Stomach smooth muscle (tissue), 2 donors: ENCODE data around the gene BTBD17.

ENCODE experiments used
- H3K27ac ChIP-seq: one replicate; pipeline ENCODE4 v1.7.0; 2013; ENCODE audit warnings: mild to moderate bottlenecking, low read length, inconsistent platforms
- H3K27me3 ChIP-seq, 2 donors: one replicate each; pipeline ENCODE4 v1.7.0; 2013; ENCODE audit warnings: low read length in 2 of 2; ENCODE audit not compliant: insufficient read depth in 2 of 2, control insufficient read depth in 1 of 2
- H3K36me3 ChIP-seq, 2 donors: one replicate each; pipeline ENCODE4 v1.7.0; 2013; ENCODE audit warnings: low read length in 2 of 2; ENCODE audit not compliant: control insufficient read depth in 2 of 2, insufficient read depth in 2 of 2
- H3K4me1 ChIP-seq: one replicate; pipeline ENCODE4 v1.7.0; 2013; ENCODE audit warnings: low read length; ENCODE audit not compliant: control insufficient read depth, insufficient read depth
- H3K4me3 ChIP-seq, 2 donors: one replicate each; pipeline ENCODE4 v1.7.0; 2013; ENCODE audit warnings: low read length in 2 of 2
- H3K9ac ChIP-seq, 2 donors: one replicate each; pipeline ENCODE4 v1.7.0; 2013; ENCODE audit warnings: low read length in 2 of 2, mild to moderate bottlenecking in 1 of 2
- H3K9me3 ChIP-seq, 2 donors: one replicate each; pipeline ENCODE4 v1.7.0; 2013; ENCODE audit warnings: low read length in 2 of 2; ENCODE audit not compliant: control insufficient read depth in 2 of 2
- donor health status: healthy.
- donor health status: Pancreatic carcinoma.

Gene BTBD17

DNA sequence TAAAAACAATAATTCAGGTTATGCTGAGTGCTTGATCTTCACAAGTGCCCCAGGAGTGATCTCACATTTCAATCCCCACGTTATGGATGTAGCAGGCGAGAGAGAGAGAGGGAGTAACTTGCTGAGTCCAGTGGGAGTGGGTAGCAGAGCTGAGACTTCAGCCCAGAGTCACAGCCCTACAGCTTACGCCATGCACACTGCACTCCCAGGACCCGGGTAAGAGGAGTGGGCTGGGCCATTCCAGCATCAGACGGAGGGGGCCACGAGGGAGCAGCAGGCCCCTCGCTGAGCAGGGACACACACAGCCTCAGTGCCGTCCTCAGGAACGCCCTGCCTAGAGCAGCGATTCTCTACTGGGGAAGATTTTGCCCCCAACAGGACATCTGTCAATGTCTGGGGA is 45.4 kb downstream of the BTBD17 start:
- no peak overlapping the region for H3K27ac ChIP-seq
- H3K9ac ChIP-seq: no peak overlapping the region
- H3K9me3 ChIP-seq: no peaks in the 10 kb centered on the region
- H3K27me3 ChIP-seq: peaks cover 0 to 4% of the 10 kb centered on the region in 2 donors
- H3K36me3 ChIP-seq: no peaks in the 10 kb centered on the region
- no peaks in the 10 kb centered on the region for H3K4me1 ChIP-seq
- H3K4me3 ChIP-seq: no peak overlapping the region

DNA sequence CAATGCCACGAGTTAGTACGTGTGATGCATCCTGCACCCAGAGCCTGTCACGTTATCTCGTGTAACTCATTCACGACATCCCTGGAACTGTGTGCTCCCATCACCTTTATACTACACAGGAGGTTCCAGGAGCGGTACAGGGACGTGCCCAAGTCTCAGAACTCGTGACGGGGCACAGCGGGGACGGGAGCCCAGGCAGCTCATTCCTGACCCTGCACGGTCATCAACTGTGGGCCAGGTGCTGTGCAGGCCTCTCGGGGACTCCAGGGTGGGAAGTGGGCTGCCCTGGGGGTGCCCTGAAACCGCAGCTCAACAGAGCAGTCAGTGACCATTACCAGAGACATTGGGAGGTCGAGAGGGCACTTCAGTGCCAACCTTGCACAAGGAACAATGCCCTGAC is 46.8 kb downstream of the BTBD17 start:
- H3K27me3 ChIP-seq: peaks cover 0 to 4% of the 10 kb centered on the region in 2 donors
- H3K36me3 ChIP-seq: no peaks in the 10 kb centered on the region
- H3K4me3 ChIP-seq: no peak overlapping the region
- H3K9me3 ChIP-seq: no peaks in the 10 kb centered on the region
- no peaks in the 10 kb centered on the region for H3K4me1 ChIP-seq
- no peak overlapping the region for H3K9ac ChIP-seq
- H3K27ac ChIP-seq: no peak overlapping the region

DNA sequence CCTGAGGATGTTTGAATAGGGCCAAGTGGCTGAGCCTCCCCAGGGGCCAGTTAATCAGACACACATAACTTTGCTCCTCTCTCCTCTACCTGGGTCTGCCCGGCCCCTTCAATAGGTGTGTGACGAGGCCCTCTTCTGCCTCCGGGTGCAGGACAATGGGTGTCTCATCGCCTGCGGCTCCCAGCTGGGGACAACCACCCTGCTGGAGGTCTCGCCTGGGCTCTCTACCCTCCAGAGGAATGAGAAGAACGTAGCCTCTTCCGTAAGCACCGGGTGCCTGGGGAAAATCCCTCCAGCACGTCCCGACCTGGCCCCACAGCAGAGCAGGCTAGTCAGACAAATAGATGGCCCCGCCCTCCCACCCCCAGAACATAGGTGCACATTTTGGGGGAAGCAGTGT is 51.8 kb downstream of the BTBD17 start:
- H3K9ac ChIP-seq: no peak overlapping the region
- no peak overlapping the region for H3K27ac ChIP-seq
- no peak overlapping the region for H3K4me3 ChIP-seq
- H3K27me3 ChIP-seq: peaks cover 0 to 3% of the 10 kb centered on the region in 2 donors
- peaks cover 0 to 5% of the 10 kb centered on the region in 2 donors for H3K9me3 ChIP-seq
- no peaks in the 10 kb centered on the region for H3K4me1 ChIP-seq
- H3K36me3 ChIP-seq: no peaks in the 10 kb centered on the region

DNA sequence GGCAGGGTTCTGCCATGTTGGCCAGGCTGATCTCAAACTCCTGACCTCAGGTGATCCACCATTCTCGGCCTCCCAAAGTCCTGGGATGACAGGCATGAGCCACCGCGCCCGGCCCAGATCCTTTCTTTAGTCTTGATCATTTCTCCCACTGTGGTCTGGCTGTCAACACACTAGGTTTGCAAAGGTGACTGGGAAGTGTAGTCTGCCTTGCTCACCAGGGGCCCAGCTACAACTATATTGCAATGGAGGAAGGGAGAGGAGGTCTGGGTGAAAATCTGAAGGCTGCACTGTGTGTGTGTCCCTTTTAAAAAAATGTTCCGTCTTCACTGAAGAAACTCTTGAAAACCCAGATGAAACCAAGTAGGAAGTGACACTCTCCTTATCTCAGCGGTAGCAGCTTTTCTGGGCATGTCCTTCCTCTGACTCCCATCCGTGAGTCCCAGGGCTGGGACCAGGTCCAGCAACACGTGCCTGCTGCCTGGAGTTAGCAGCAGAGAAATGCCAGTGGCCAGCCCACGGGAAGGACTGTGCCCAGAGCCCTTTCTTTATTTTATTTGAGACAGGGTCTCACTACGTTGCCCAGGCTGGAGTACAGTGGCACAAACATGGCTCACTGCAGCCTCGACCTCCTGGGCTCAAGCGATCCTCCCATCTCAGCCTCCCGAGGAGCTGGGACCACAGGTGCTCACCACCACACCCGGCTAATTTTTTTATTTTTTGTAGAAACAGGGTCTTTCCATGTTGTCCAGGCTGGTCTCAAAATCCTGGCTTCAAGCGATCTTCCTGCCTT is 53.5 kb downstream of the BTBD17 start:
- H3K4me3 ChIP-seq: no peak overlapping the region
- peaks cover 0 to 3% of the 10 kb centered on the region in 2 donors for H3K27me3 ChIP-seq
- no peak overlapping the region for H3K27ac ChIP-seq
- peaks cover 0 to 12% of the 10 kb centered on the region in 2 donors for H3K9me3 ChIP-seq
- H3K9ac ChIP-seq: no peak overlapping the region
- H3K36me3 ChIP-seq: no peaks in the 10 kb centered on the region
- no peaks in the 10 kb centered on the region for H3K4me1 ChIP-seq
